Measurements from ENCODE around the gene KCNH5.

KCNH5 gene

GRCh38 chr14:62886461-62886860 lies 158.8 kb downstream of the KCNH5 start:
- H3F3A ChIP-seq (ENCODE audit: insufficient read depth) = no peaks in the 10 kb centered on the region
- no peak overlapping the region for H3K4me3 ChIP-seq (ENCODE audit: insufficient read depth, low read length, poor library complexity, severe bottlenecking)
- H3K9me2 ChIP-seq (replicated peaks; ENCODE audit: insufficient read depth, low read length) = no peaks in the 10 kb centered on the region
- H3K9ac ChIP-seq (ENCODE audit: low read length) = no peak overlapping the region
- no peak overlapping the region for H3K27ac ChIP-seq (ENCODE audit: low read depth, low read length)
- no peaks in the 10 kb centered on the region for H3K27me3 ChIP-seq (ENCODE audit: low read length)
- H4K20me1 ChIP-seq (ENCODE audit: low read depth, low read length) = no peaks in the 10 kb centered on the region
- H3K36me3 ChIP-seq (ENCODE audit: low read length) = no peaks in the 10 kb centered on the region
- no peak overlapping the region for H2AFZ ChIP-seq (ENCODE audit: low read depth, low read length, severe bottlenecking)
- no peaks in the 10 kb centered on the region for H3K9me3 ChIP-seq (ENCODE audit: insufficient read depth, low read length)
- H3K4me2 ChIP-seq (ENCODE audit: low read depth, low read length, poor library complexity, severe bottlenecking) = no peak overlapping the region
- TF ChIP-seq EZH2phosphoT487 (conservative IDR thresholded peaks at IDR 0.05; ENCODE audit: low read length) = no peak
- H3K79me2 ChIP-seq (ENCODE audit: insufficient read depth, low read length) = no peaks in the 10 kb centered on the region

GRCh38 chr14:62885451-62885850 lies 159.8 kb downstream of the KCNH5 start:
- TF ChIP-seq CTCF (IDR thresholded peaks at IDR 0.05; ENCODE audit: insufficient read depth, low read length, poor library complexity, severe bottlenecking) = no peak
- no peak for TF ChIP-seq EZH2phosphoT487 (conservative IDR thresholded peaks at IDR 0.05; ENCODE audit: low read length)
- no peak overlapping the region for H2AFZ ChIP-seq (ENCODE audit: low read depth, low read length, severe bottlenecking)
- no peaks in the 10 kb centered on the region for H3F3A ChIP-seq (ENCODE audit: insufficient read depth)
- H3K4me3 ChIP-seq (ENCODE audit: insufficient read depth, low read length, poor library complexity, severe bottlenecking) = no peak overlapping the region
- H4K20me1 ChIP-seq (ENCODE audit: low read depth, low read length) = no peaks in the 10 kb centered on the region
- no peaks in the 10 kb centered on the region for H3K9me3 ChIP-seq (ENCODE audit: insufficient read depth, low read length)
- no peak overlapping the region for H3K27ac ChIP-seq (ENCODE audit: low read depth, low read length)
- H3K9ac ChIP-seq (ENCODE audit: low read length) = no peak overlapping the region
- no peaks in the 10 kb centered on the region for H3K79me2 ChIP-seq (ENCODE audit: insufficient read depth, low read length)
- no peaks in the 10 kb centered on the region for H3K27me3 ChIP-seq (ENCODE audit: low read length)
- H3K36me3 ChIP-seq (ENCODE audit: low read length) = no peaks in the 10 kb centered on the region
- no peaks in the 10 kb centered on the region for H3K9me2 ChIP-seq (replicated peaks; ENCODE audit: insufficient read depth, low read length)
- no peak overlapping the region for H3K4me2 ChIP-seq (ENCODE audit: low read depth, low read length, poor library complexity, severe bottlenecking)

- Histone ChIP-seq H3F3A (ENCODE audit: insufficient read depth) (no peaks in the 10 kb centered on the region), H2AFZ (ENCODE audit: low read depth, low read length, severe bottlenecking) (no peak overlapping the region), H3K9me3 (ENCODE audit: insufficient read depth, low read length) (no peaks in the 10 kb centered on the region), H3K9me2 (replicated peaks; ENCODE audit: insufficient read depth, low read length) (no peaks in the 10 kb centered on the region), H4K20me1 (ENCODE audit: low read depth, low read length) (no peaks in the 10 kb centered on the region), H3K4me3 (ENCODE audit: insufficient read depth, low read length, poor library complexity, severe bottlenecking) (no peak overlapping the region), H3K27me3 (ENCODE audit: low read length) (no peaks in the 10 kb centered on the region), H3K9ac (ENCODE audit: low read length) (no peak overlapping the region), H3K27ac (ENCODE audit: low read depth, low read length) (no peak overlapping the region), H3K4me2 (ENCODE audit: low read depth, low read length, poor library complexity, severe bottlenecking) (no peak overlapping the region), H3K79me2 (ENCODE audit: insufficient read depth, low read length) (no peaks in the 10 kb centered on the region), H3K36me3 (ENCODE audit: low read length) (no peaks in the 10 kb centered on the region)
- TF ChIP-seq CTCF (IDR thresholded peaks at IDR 0.05; ENCODE audit: insufficient read depth, low read length, poor library complexity, severe bottlenecking) (no peak), EZH2phosphoT487 (conservative IDR thresholded peaks at IDR 0.05; ENCODE audit: low read length) (no peak)
These were observed 162.3 kb downstream of the KCNH5 start for GRCh38 chr14:62882967-62883366.

- no peak overlapping the region for H3K4me2 ChIP-seq (ENCODE audit: low read depth, low read length, poor library complexity, severe bottlenecking)
- no peaks in the 10 kb centered on the region for H3K36me3 ChIP-seq (ENCODE audit: low read length)
- H4K20me1 ChIP-seq (ENCODE audit: low read depth, low read length) = no peaks in the 10 kb centered on the region
- no peaks in the 10 kb centered on the region for H3F3A ChIP-seq (ENCODE audit: insufficient read depth)
- H3K4me3 ChIP-seq (ENCODE audit: insufficient read depth, low read length, poor library complexity, severe bottlenecking) = no peak overlapping the region
- H3K79me2 ChIP-seq (ENCODE audit: insufficient read depth, low read length) = no peaks in the 10 kb centered on the region
- H3K9ac ChIP-seq (ENCODE audit: low read length) = no peak overlapping the region
- TF ChIP-seq CTCF (IDR thresholded peaks at IDR 0.05; ENCODE audit: insufficient read depth, low read length, poor library complexity, severe bottlenecking) (no peak), EZH2phosphoT487 (conservative IDR thresholded peaks at IDR 0.05; ENCODE audit: low read length) (no peak)
- H3K9me2 ChIP-seq (replicated peaks; ENCODE audit: insufficient read depth, low read length) = no peaks in the 10 kb centered on the region
- H3K27me3 ChIP-seq (ENCODE audit: low read length) = no peaks in the 10 kb centered on the region
- H3K27ac ChIP-seq (ENCODE audit: low read depth, low read length) = no peak overlapping the region
- no peaks in the 10 kb centered on the region for H3K9me3 ChIP-seq (ENCODE audit: insufficient read depth, low read length)
- no peak overlapping the region for H2AFZ ChIP-seq (ENCODE audit: low read depth, low read length, severe bottlenecking)
These were observed 178.9 kb downstream of the KCNH5 start for GRCh38 chr14:62866376-62866775.
